Mononuclear cell (primary cell): ENCODE data around the gene SALL2. TPM values are rescaled to one million over a fixed set of nuclear protein-coding genes. Genes with fewer than 3 reads are reported as not detected.

Source experiments
- H3K27me3 ChIP-seq: 2 replicates; pipeline ENCODE4 v1.6.0; 2011; ENCODE audit warnings: low read length, control low read depth; ENCODE audit not compliant: insufficient read depth
- H3K4me1 ChIP-seq: 2 replicates; pipeline ENCODE4 v1.5.1; 2011; ENCODE audit warnings: mild to moderate bottlenecking, low read length, control low read depth; ENCODE audit not compliant: insufficient read depth
- H3K4me3 ChIP-seq: 2 replicates; pipeline ENCODE4 v1.5.1; 2011; ENCODE audit warnings: mild to moderate bottlenecking, low read length, moderate library complexity
- H3K9me3 ChIP-seq: 2 replicates; pipeline ENCODE4 v1.5.1; 2011; ENCODE audit warnings: low read depth, mild to moderate bottlenecking, control low read depth, low read length
- total RNA-seq: library from RNA; depleted of rRNA; stranded (reverse); fragments of >200 nt; gene quantifications from one replicate; pipeline ENCODE4 v1.2.3, GENCODE V29; 2012

Gene SALL2
- total RNA-seq, 1 donor: 0.94 TPM

DNA sequence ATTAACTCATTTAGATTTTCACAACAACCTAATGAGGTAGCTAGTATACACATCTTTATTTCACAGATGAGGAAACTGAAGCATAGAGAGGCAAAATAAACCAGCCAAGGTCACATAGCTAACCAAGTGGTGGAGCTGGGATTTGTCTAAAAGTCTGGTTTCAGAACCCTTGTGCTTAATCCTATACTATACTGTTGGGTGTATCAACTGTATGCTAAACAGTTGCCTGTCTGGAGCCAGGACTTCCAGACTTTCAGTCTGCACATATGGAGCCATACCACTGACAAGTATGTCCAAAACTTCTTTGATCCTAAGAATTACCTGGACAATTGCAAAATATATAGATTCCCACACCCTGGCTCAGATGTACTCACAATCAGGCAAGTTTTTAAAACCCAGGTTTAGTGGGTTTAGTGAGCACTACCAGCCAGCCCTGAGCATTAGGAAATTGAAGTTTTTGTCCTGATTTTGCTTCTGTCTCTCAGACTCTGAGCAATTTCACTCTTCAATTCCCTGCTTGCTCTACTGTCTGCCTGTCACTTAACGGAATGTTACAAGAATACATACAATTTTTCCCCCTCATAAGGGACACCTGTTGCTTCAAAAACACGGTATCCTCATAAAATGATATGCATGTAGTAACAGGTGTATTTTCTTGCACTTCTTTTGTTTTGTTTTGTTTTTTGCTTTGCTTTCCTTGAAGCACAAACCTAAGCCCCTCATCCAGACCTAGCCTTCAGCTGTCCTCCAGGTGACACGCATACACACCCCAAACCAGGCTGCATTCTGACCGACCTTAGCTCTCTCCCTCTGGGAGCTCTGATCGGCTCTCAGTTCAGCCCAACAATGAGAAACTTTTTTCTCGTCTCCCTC, 9.6 kb upstream of the SALL2 start:
- Histone ChIP-seq H3K9me3 (no peaks in the 10 kb centered on the region), H3K4me3 (no peak overlapping the region), H3K27me3 (peaks cover 49% of the 10 kb centered on the region), H3K4me1 (peaks cover 3% of the 10 kb centered on the region)

DNA sequence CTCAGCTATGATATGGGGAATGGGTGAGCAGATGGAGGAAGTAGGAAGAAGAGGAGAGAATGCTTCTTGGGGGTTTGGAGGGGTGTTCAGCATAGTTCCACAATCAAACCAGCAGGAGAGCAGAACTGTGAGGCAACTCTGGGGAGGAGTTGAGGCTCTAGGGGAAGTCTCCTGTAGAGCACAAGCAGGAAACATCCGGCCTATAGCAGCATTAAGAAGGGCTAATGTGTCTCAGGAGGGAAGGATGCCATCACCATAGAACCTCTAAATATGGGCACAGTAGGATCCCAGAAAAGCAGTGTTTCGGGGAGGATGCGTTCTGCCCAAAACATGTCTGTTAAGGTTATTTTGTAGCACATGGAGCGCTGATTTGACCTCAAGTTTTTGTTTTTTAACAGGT, 8.4 kb upstream of the SALL2 start:
- Histone ChIP-seq H3K27me3 (peaks cover 47% of the 10 kb centered on the region), H3K4me1 (peaks cover 3% of the 10 kb centered on the region), H3K4me3 (no peak overlapping the region), H3K9me3 (no peaks in the 10 kb centered on the region)

DNA sequence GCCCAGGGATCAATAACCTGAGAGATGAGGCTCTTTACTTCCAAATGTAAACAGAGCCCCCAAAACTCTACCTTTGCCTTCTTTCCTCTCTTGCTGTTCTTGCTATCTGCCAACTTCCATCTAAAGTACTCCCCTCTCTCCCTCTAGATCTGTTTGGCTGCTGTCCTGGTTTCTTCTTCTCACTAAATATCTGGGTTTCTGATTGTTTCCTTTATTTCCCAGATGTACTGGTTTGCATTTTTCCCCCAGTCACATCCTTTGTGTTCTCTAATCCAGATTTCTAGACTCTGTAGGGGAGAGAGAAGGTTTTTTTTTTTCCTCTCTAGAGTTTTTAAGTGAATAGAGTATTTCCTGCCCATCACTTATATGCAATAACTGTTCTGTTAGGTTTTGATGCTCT, 7.1 kb upstream of the SALL2 start:
- H3K9me3 ChIP-seq: no peaks in the 10 kb centered on the region
- H3K27me3 ChIP-seq: peaks cover 34% of the 10 kb centered on the region
- peaks cover 3% of the 10 kb centered on the region for H3K4me1 ChIP-seq
- H3K4me3 ChIP-seq: no peak overlapping the region

DNA sequence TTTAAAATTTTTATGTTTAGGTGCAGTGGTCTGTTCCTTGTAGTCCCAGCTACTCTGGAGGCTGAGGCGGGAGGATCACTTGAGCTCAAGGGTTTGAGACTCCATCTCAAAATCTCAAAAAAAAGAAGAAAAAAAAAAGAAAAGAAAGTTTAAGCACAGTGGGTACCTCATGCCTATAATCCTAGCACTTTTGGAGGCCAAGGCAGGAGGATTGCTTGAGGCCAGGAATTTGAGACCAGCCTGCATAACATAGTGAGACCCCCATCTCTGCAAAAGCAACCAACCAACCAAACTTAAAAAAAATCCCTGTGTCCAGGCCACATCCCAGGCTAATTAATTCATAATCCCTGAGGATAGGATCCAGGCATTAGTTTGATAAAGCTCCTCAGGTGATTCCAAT, 3.4 kb upstream of the SALL2 start:
- peaks cover 5% of the 10 kb centered on the region for H3K27me3 ChIP-seq
- H3K4me1 ChIP-seq: peaks cover 13% of the 10 kb centered on the region
- no peak overlapping the region for H3K4me3 ChIP-seq
- no peaks in the 10 kb centered on the region for H3K9me3 ChIP-seq

DNA sequence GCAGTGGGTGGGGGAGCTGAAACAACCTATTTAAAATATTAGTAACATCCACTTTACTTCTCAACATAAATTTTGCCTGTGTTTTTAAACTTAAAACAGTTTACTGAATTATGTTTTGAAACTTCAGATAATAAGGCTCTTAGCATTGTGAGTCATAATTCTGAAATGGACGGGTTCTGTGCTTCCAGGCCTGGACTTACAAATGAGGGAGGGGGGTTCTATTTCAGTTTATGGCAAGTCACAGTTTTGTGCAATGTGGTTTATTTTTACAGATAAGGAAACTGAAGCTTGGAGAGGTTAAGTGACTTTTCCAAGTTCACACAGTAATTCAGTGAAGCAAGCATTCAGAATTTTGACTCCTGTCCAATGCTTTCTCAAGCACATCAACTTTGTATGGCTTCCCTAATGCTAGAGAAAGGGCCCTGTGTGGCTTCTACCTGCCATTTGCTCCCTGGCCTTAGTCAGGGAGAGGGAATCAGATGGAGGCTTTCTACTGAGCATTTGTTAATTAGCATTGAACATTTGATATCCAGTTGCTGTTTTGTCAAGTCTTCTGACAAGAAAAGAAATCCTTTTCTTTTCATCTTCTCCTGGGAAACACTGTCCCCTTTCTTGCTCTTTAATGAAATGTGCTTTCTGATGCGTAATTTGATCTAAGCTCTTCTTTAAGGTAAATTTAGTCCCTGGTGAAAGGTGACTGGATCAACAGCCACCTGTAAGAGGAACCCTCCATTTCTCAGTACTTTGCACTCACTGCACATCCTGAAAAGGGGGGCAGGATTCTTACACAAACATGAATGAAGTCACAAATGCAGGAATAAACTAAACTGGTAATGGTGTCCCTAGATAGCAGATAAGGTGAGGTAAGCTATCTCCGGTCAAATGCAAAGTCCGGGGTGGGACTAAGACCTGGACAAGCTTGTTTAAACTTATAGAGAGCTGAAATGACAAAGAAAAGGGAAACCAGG, 2.5 kb upstream of the SALL2 start:
- no peak overlapping the region for H3K4me3 ChIP-seq

DNA sequence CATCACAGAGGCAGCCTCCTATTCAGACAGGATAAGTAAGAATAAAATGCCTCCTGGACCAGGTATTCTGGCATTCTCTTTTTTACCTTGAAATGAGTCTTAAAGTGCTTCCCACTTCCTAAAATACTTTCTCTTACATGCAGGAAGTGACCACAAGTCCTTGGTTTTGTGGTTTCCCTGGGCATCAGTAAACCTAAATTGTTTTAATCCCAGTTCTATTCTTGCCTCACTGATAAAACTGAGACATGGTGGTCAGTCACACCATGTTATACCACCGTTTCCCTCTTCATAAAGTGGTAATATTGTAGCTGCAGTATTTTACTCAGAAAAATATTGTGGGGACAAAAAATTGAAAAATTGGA, 1.2 kb upstream of the SALL2 start:
- Histone ChIP-seq H3K9me3 (no peaks in the 10 kb centered on the region), H3K4me3 (no peak overlapping the region), H3K27me3 (no peaks in the 10 kb centered on the region), H3K4me1 (peaks cover 13% of the 10 kb centered on the region)

More for the DNA sequence above, 2.5 kb upstream of the SALL2 start:
- H3K27me3 ChIP-seq: no peaks in the 10 kb centered on the region
- peaks cover 13% of the 10 kb centered on the region for H3K4me1 ChIP-seq
- no peaks in the 10 kb centered on the region for H3K9me3 ChIP-seq

DNA sequence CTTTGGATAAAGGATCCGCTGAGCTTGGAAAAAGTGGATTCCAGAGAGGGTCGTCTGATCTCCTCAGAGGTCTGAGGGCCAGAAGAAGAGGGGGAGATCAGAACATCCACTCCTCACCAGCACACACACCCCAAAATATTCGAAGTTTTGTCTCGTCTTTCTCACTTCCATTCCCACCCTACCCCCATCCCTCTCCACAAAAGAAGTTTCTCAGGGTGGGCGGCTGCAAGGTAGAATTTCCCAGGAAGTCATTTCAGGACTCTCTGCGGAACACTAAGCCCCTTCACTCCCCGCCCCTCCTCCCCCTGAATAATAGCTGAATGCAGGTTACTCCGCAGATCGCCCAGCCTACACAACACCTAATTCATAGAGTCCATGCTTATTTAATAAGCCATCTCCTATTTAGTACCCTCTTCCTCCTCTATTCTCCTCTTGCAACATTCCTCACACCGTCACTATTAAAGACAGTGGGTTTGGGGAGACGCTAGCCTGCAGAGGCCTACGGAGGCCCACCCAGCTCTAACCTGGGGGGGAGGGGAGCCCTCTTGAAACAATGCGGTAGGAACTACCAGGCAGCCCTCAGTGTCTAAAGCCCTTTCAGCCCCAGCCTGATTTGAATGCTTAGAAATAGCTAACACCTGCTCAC, 649 bp upstream of the SALL2 start:
- H3K4me1 ChIP-seq: peaks cover 13% of the 10 kb centered on the region
- H3K9me3 ChIP-seq: no peaks in the 10 kb centered on the region
- peak overlapping the region; percentile 32 for H3K4me3 ChIP-seq
- H3K27me3 ChIP-seq: no peaks in the 10 kb centered on the region

DNA sequence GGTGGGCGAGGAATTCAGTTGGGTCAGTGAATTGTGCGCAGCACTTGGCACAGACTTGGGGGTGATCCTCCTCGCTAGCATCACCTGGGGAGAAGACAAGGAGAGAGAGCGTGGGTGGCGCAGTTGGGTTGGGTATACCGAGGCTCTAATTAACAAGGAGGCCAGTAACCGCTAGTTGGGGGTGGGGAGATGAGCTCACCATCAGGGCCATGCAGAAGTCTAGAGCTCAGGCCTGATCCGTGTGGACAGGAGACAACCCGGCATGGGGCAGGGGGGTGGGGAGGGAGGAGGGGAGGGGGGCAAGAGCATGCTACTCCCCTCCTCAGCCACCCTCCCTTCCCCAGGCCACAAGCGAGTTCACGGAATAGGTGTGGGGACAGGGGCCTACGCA, 580 bp downstream of the SALL2 start:
- Histone ChIP-seq H3K27me3 (no peaks in the 10 kb centered on the region), H3K9me3 (no peaks in the 10 kb centered on the region), H3K4me3 (no peak overlapping the region), H3K4me1 (peaks cover 13% of the 10 kb centered on the region)

DNA sequence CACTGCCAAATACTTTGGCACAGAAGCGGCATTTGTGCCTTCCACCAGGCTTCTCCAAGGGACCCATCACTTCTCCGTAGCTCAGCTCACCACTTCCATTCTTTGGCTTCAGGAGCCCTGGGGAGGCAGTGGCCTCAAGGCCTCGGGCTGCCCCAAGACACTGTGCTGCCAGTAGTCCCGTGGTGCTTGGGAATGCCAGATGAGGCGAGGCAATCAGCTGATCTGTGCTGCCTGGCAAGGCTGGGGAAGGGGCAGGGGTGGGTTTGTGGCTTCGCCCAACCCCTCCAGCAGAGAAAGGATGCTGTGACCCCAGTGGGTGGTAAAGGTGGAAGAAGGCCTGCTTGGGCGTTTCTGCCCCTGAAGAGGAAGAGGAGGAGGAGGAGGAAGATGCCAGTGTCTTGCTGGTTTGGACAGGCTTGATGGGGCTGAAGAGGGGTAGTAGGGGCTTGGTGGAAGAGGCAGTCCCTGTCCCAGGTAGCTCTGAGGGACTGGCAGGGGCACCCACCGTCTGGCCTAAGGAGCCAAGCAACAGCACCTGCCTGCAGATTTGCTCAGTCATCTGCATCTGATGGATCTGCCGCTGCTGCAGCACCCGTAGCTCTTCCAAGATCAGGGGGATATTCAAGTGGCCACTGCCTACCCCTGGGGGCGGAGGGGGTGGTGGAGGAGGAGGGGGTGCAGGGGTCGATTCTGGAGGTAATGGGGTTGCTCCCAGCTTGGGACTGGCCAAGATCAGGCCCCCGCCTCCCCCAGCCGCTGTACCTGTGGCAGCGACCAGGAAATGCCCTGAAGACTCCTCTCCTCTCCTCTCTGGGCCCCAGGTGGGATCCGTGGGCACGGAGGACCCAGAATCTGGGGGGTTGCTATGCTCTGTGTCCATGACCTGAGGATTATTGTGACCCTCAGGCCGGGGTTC, 1.3 kb downstream of the SALL2 start:
- Histone ChIP-seq H3K4me3 (no peak overlapping the region), H3K9me3 (no peaks in the 10 kb centered on the region), H3K4me1 (peaks cover 13% of the 10 kb centered on the region), H3K27me3 (no peaks in the 10 kb centered on the region)

DNA sequence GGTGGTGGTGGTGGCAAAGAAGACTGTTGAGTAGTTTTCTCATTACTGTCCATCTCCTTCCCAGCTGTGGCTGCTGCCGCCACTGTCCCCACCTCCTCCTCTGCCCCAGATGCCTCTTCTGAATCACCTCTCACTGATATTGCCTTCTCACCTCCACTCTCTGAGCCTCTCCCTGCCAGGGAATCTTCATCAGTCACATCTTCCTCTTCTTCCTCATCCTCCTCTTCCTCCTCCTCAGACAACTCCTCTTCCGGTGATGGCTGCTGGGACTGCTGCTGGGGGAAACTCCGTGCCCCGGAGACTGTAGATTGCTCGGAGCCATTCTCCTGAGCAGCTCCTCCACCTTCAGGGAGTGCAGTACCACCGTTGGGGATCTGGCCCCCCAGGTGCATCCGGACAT, 2.9 kb downstream of the SALL2 start:
- Histone ChIP-seq H3K4me3 (no peak overlapping the region), H3K4me1 (peaks cover 13% of the 10 kb centered on the region), H3K27me3 (no peaks in the 10 kb centered on the region), H3K9me3 (no peaks in the 10 kb centered on the region)

DNA sequence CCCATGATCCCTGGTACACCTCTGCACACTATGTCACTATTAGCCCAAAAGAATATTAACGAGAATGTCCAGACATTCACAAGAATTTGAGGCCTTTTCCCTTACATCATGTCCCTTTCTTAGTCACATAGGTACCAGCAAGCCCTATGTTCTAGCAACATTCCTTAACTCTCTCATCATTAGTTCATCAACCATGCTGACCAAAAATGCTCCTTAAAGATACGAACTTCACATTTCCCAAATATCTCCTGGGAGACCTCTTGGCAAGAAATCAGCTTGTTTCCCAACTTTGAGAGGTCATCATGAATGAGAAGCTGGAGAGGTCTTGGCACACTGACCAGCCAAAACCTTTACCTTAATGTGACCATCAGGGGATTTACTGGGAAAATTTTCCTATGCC, 4.6 kb downstream of the SALL2 start:
- peaks cover 1% of the 10 kb centered on the region for H3K4me1 ChIP-seq
- no peaks in the 10 kb centered on the region for H3K9me3 ChIP-seq
- H3K27me3 ChIP-seq: no peaks in the 10 kb centered on the region
- H3K4me3 ChIP-seq: no peak overlapping the region

DNA sequence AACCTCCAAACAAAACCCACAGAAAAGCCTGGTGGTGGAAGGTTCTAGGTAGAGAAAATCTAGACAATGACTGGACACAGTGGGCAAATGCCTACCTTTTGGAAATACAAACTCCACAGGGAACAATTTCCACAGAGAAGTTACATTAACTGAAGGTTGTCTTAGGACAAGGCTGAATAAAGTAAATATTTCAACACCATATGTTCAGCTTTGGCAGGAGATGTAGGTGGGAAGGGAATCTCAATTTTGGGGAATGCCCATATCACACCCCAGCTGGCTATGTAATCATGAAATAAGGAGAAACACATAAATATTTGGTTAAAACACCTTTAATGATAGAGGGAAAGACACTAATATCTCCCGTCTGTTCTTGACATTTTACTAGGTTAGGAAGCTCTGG, 5.4 kb downstream of the SALL2 start:
- H3K9me3 ChIP-seq: no peaks in the 10 kb centered on the region
- H3K4me3 ChIP-seq: no peak overlapping the region
- no peaks in the 10 kb centered on the region for H3K4me1 ChIP-seq
- no peaks in the 10 kb centered on the region for H3K27me3 ChIP-seq

DNA sequence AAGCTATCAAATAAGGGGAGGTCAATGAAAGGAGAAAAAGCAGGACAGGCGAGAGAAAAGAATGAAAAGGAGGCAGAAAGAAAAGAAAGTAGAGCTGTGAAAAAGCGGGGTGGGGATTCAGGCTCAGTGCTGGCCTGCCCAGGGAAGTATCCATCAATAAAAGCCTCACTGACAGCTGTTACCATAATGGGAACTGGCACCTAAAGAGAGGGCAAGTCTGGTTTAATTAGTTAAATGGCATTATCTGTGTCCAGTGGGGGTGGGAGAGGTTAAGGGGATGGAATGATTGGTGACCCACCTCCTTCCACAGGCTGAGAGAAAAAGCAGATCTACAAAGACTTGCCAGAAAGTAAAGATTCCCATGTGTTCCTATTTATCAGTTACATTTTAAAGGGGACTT, 7.4 kb downstream of the SALL2 start:
- Histone ChIP-seq H3K4me3 (no peak overlapping the region), H3K4me1 (no peaks in the 10 kb centered on the region), H3K27me3 (no peaks in the 10 kb centered on the region), H3K9me3 (no peaks in the 10 kb centered on the region)

DNA sequence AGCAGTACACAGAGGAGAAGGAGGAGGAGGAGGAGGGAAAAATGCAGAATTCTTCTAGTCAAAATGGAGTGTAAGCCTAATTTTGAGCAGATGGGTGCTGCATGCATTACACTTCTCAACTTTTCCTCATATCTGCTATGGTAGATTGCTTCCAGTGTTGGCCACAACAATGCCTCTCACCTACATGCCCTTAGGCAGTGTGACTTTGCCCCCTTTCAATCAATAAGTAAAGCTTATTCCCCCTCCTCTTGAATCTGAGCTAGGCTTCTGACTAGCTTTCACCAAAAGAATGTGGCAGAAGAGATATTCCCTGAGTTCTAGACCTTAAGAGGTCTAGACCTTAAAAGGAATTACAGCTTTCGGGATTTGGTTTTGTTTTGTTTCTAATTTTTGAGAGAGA, 11.8 kb downstream of the SALL2 start:
- Histone ChIP-seq H3K4me1 (peaks cover 20% of the 10 kb centered on the region), H3K4me3 (no peak overlapping the region), H3K27me3 (no peaks in the 10 kb centered on the region), H3K9me3 (no peaks in the 10 kb centered on the region)
